ENCODE results near the gene GLTPD2. TPM values are rescaled to one million over a fixed set of nuclear protein-coding genes. Genes with fewer than 3 reads are reported as not detected.
A peak's percentile ranks its signal among the peaks of the same experiment; 100 is the strongest.

Gene GLTPD2
- total RNA-seq, 1 experiment from 2014 or later, result not detected

DNA sequence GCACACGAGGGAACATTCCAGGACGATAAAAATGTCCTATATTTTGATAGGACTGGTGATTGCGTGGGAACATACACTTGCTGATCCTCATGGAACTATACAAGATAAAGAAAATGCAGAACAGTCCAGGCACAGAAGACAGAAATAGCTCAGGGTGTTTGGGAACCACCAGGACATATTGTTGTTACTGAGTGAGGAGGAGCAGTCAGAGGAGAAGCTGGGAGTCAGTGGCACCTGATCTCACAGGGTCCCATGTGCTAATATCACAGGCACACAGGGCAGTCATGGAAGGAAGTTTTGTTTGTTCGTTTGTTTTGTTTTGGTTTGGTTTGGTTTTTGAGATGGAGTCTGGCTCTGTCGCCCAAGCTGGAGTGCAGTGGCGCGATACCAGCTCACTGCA, 23.9 kb downstream of the GLTPD2 start:
- H3K9me3 ChIP-seq (ENCODE audit: control insufficient read depth, insufficient read depth, low read depth, low read length), result no peaks in the 10 kb centered on the region
- ChIA-PET POLR2A (no interaction called here), CTCF (no interaction called here)
- H3K27ac ChIP-seq (ENCODE audit: low read length), result no peak overlapping the region
- no peaks in the 10 kb centered on the region for H3K4me1 ChIP-seq (ENCODE audit: control insufficient read depth, insufficient read depth, low read length)
- no peaks in the 10 kb centered on the region for H3K27me3 ChIP-seq (ENCODE audit: control insufficient read depth, insufficient read depth, low read length)
- TF ChIP-seq TCF7L2 (IDR thresholded peaks at IDR 0.05; ENCODE audit: low read depth, low read length) (no peak), SIN3A (IDR thresholded peaks at IDR 0.05; ENCODE audit: borderline replicate concordance, insufficient read depth, low read depth, low read length) (no peak), POLR2AphosphoS5 (IDR thresholded peaks at IDR 0.05; ENCODE audit: low read depth, low read length) (no peak)
- TF ChIP-seq, protein P1, sequence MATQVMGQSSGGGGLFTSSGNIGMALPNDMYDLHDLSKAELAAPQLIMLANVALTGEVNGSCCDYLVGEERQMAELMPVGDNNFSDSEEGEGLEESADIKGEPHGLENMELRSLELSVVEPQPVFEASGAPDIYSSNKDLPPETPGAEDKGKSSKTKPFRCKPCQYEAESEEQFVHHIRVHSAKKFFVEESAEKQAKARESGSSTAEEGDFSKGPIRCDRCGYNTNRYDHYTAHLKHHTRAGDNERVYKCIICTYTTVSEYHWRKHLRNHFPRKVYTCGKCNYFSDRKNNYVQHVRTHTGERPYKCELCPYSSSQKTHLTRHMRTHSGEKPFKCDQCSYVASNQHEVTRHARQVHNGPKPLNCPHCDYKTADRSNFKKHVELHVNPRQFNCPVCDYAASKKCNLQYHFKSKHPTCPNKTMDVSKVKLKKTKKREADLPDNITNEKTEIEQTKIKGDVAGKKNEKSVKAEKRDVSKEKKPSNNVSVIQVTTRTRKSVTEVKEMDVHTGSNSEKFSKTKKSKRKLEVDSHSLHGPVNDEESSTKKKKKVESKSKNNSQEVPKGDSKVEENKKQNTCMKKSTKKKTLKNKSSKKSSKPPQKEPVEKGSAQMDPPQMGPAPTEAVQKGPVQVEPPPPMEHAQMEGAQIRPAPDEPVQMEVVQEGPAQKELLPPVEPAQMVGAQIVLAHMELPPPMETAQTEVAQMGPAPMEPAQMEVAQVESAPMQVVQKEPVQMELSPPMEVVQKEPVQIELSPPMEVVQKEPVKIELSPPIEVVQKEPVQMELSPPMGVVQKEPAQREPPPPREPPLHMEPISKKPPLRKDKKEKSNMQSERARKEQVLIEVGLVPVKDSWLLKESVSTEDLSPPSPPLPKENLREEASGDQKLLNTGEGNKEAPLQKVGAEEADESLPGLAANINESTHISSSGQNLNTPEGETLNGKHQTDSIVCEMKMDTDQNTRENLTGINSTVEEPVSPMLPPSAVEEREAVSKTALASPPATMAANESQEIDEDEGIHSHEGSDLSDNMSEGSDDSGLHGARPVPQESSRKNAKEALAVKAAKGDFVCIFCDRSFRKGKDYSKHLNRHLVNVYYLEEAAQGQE (IDR thresholded peaks at IDR 0.05; ENCODE audit: insufficient read depth in 1 of 2, low read depth in 2 of 2, low read length in 1 of 2), result no peak
- TF ChIP-seq, protein P2, sequence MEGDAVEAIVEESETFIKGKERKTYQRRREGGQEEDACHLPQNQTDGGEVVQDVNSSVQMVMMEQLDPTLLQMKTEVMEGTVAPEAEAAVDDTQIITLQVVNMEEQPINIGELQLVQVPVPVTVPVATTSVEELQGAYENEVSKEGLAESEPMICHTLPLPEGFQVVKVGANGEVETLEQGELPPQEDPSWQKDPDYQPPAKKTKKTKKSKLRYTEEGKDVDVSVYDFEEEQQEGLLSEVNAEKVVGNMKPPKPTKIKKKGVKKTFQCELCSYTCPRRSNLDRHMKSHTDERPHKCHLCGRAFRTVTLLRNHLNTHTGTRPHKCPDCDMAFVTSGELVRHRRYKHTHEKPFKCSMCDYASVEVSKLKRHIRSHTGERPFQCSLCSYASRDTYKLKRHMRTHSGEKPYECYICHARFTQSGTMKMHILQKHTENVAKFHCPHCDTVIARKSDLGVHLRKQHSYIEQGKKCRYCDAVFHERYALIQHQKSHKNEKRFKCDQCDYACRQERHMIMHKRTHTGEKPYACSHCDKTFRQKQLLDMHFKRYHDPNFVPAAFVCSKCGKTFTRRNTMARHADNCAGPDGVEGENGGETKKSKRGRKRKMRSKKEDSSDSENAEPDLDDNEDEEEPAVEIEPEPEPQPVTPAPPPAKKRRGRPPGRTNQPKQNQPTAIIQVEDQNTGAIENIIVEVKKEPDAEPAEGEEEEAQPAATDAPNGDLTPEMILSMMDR (IDR thresholded peaks at IDR 0.05), result no peak
- ATAC-seq (no peak), DNase-seq (ENCODE audit: low read depth, low spot score) (no peak)
- no peak overlapping the region for H3K4me3 ChIP-seq (ENCODE audit: low read depth in 2 of 2, low read length in 2 of 2)
- in situ Hi-C loops (cut with HindIII; ENCODE audit: low pct_unique_long_range_greater_than_20kb, low sequenced_read_pairs) (no loop called here), intact Hi-C loops (cut with micrococcal nuclease; ENCODE audit: unreplicated experiment) (no loop called here)
- BruUV-seq (replicated peaks), result no TSS peak
- no peaks in the 10 kb centered on the region for H3K36me3 ChIP-seq (ENCODE audit: control insufficient read depth, insufficient read depth, low read length)

DNA sequence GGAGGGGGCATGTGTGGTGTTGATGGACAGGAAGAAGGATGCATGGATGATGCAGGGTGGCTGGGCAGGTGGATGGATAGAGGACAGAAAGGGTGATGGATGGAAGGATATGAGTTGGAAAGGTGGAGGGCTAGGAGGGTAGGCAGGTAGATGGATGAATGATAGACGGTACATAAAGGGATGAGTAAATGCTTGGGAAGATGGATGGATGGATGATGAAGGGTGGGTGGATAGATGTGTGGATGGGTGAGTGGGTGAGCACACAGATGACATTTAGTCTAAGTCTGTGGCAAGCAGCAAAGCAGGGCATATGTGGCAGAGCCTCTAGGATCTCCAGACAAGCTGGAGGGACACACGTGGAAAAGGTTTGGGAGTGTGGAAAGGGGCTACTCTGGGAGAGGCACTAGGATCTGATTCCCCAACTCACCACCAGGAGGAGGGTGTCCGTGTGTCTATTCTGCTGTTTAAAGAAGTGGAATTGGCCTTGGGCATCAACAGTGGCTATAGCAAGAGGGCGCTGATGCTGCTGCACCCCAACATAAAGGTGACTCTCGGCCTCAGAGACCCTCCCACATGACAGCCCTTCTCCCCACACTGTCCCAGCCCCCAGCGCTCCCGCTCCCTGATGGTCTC, 26.4 kb downstream of the GLTPD2 start:
- Histone ChIP-seq H3K4me1 (ENCODE audit: control insufficient read depth, insufficient read depth, low read length) (no peaks in the 10 kb centered on the region), H3K9me3 (ENCODE audit: control insufficient read depth, insufficient read depth, low read depth, low read length) (no peaks in the 10 kb centered on the region), H3K27me3 (ENCODE audit: control insufficient read depth, insufficient read depth, low read length) (no peaks in the 10 kb centered on the region), H3K4me3 (ENCODE audit: low read depth in 2 of 2, low read length in 2 of 2) (no peak overlapping the region), H3K27ac (ENCODE audit: low read length) (no peak overlapping the region), H3K36me3 (ENCODE audit: control insufficient read depth, insufficient read depth, low read length) (no peaks in the 10 kb centered on the region)
- intact Hi-C loops (cut with micrococcal nuclease; ENCODE audit: unreplicated experiment), result no loop called here
- ChIA-PET CTCF (no interaction called here), POLR2A (no interaction called here)
- ATAC-seq (peak; percentile 53; the same call in 1 of the 2 replicates), DNase-seq (ENCODE audit: low read depth, low spot score) (no peak)
- BruUV-seq (replicated peaks), result no TSS peak
- in situ Hi-C loops (cut with HindIII; ENCODE audit: low pct_unique_long_range_greater_than_20kb, low sequenced_read_pairs), result no loop called here
- no peak for TF ChIP-seq TCF7L2 (IDR thresholded peaks at IDR 0.05; ENCODE audit: low read depth, low read length)

DNA sequence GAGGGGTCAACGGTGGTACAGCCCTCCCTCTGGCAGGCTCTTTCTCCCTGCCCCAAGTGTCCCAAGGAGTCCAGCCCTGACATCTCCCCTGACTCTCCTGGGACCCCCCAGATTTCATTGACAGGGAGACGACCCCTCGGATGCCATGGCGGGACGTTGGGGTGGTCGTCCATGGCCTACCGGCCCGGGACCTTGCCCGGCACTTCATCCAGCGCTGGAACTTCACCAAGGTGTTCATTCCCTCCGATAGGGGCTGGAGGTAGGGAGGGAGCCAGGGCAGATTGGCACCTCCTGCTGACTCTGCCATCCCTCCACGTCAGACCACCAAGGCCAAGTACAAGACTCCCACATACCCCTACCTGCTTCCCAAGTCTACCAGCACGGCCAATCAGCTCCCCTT, 28.1 kb downstream of the GLTPD2 start:
- no TSS peak for BruUV-seq (replicated peaks)
- Histone ChIP-seq H3K27ac (ENCODE audit: low read length) (no peak overlapping the region), H3K27me3 (ENCODE audit: control insufficient read depth, insufficient read depth, low read length) (no peaks in the 10 kb centered on the region), H3K9me3 (ENCODE audit: control insufficient read depth, insufficient read depth, low read depth, low read length) (no peaks in the 10 kb centered on the region), H3K36me3 (ENCODE audit: control insufficient read depth, insufficient read depth, low read length) (no peaks in the 10 kb centered on the region), H3K4me1 (ENCODE audit: control insufficient read depth, insufficient read depth, low read length) (no peaks in the 10 kb centered on the region), H3K4me3 (ENCODE audit: low read depth in 2 of 2, low read length in 2 of 2) (no peak overlapping the region)
- ATAC-seq (no peak), DNase-seq (ENCODE audit: low read depth, low spot score) (no peak)
- ChIA-PET CTCF (interaction anchor here (0.6 kb wide), 1 partner anchor 41 kb away, joined by 9 read pairs; no protein-coding TSS in a partner anchor), POLR2A (interaction anchor here (0.7 kb wide), 1 partner anchor 27 kb away, joined by 4 read pairs; no protein-coding TSS in a partner anchor)
- in situ Hi-C loops (cut with HindIII; ENCODE audit: low pct_unique_long_range_greater_than_20kb, low sequenced_read_pairs) (no loop called here), intact Hi-C loops (cut with micrococcal nuclease; ENCODE audit: unreplicated experiment) (no loop called here)
- TF ChIP-seq, protein P1 (IDR thresholded peaks at IDR 0.05; ENCODE audit: insufficient read depth in 1 of 2, low read depth in 2 of 2, low read length in 1 of 2), result no peak
- TF ChIP-seq SIN3A (IDR thresholded peaks at IDR 0.05; ENCODE audit: borderline replicate concordance, insufficient read depth, low read depth, low read length), result no peak
- no peak for TF ChIP-seq POLR2AphosphoS5 (IDR thresholded peaks at IDR 0.05; ENCODE audit: low read depth, low read length)
- no peak for TF ChIP-seq TCF7L2 (IDR thresholded peaks at IDR 0.05; ENCODE audit: low read depth, low read length)
- TF ChIP-seq, protein P2 (IDR thresholded peaks at IDR 0.05), result no peak

All from Panc1 (cell line).